A673 (cell line): ENCODE data around the gene TTLL5. TPM values are rescaled to one million over a fixed set of nuclear protein-coding genes. Genes with fewer than 3 reads are reported as not detected.

Experiments
- BruUV-seq: library from RNA; stranded (reverse); fragments of 400-500 nt; replicated peaks from 2 replicates; lab custom pipeline; 2021; lab: Mats Ljungman, UMichigan
- CTCF ChIA-PET: fragments of 300-600 bp; sonication (Branson Sonifier 250); formaldehyde crosslinking; loops from one replicate; lab custom pipeline; 2022; ENCODE audit warnings: antibody characterized with exemption; lab: Charles Lee
- POLR2A ChIA-PET: fragments of 300-600 bp; sonication (Branson Sonifier 250); formaldehyde crosslinking; loops from one replicate; lab custom pipeline; 2022; ENCODE audit warnings: antibody characterized with exemption; ENCODE audit not compliant: low non-redundant PET; lab: Charles Lee
- DNase-seq: peaks from one replicate; pipeline ENCODE4 v3.0.0-alpha.2; 2015; ENCODE audit warnings: low spot score
- H3K27ac ChIP-seq: fragments of 200-600 bp; sonication (generic); 2 replicates; pipeline ENCODE4 v1.5.1; 2016; ENCODE audit warnings: mixed run types, low read depth, mild to moderate bottlenecking, mixed read lengths, antibody characterized with exemption, low read length; ENCODE audit not compliant: poor library complexity, severe bottlenecking
- H3K27me3 ChIP-seq: fragments of 200-600 bp; sonication (generic); replicated peaks from 2 replicates; pipeline ENCODE4 v1.6.1; 2017; ENCODE audit warnings: mixed run types, low read depth, mild to moderate bottlenecking, mixed read lengths, antibody characterized with exemption, low read length; ENCODE audit not compliant: insufficient read depth, poor library complexity
- H3K36me3 ChIP-seq: fragments of 200-600 bp; sonication (generic); 2 replicates; pipeline ENCODE4 v1.6.1; 2016; ENCODE audit warnings: mixed run types, mild to moderate bottlenecking, mixed read lengths, antibody characterized with exemption, low read length; ENCODE audit not compliant: insufficient read depth, poor library complexity, severe bottlenecking
- H3K4me1 ChIP-seq: fragments of 200-600 bp; sonication (generic); 2 replicates; pipeline ENCODE4 v1.6.1; 2017; ENCODE audit warnings: mixed run types, mild to moderate bottlenecking, mixed read lengths, antibody characterized with exemption, low read length; ENCODE audit not compliant: insufficient read depth, poor library complexity, severe bottlenecking
- H3K4me3 ChIP-seq: fragments of 200-600 bp; sonication (generic); 2 replicates; pipeline ENCODE4 v1.5.1; 2016; ENCODE audit warnings: low read depth, mixed run types, mild to moderate bottlenecking, mixed read lengths, low read length; ENCODE audit not compliant: poor library complexity, severe bottlenecking
- H3K9me3 ChIP-seq: fragments of 200-600 bp; sonication (generic); 2 replicates; pipeline ENCODE4 v1.6.1; 2016; ENCODE audit warnings: mixed run types, low read depth, mild to moderate bottlenecking, mixed read lengths, antibody characterized with exemption, low read length; ENCODE audit not compliant: poor library complexity, severe bottlenecking
- CTCF ChIP-seq: fragments of 300-800, 200-600 bp; sonication (generic); conservative IDR thresholded peaks from 2 replicates; pipeline ENCODE4 v1.5.1; 2017; ENCODE audit warnings: low read depth, mild to moderate bottlenecking, antibody characterized with exemption, low read length, moderate library complexity, mixed read lengths
- EZH2 ChIP-seq: fragments of 200-600 bp; sonication (generic); IDR thresholded peaks from 2 replicates; pipeline ENCODE4 v1.6.1; 2017; ENCODE audit warnings: borderline replicate concordance, low read depth, mild to moderate bottlenecking, mixed read lengths, antibody characterized with exemption, low read length; ENCODE audit not compliant: poor library complexity, severe bottlenecking
- intact Hi-C: fragments of 100-400 bp; cut with micrococcal nuclease; formaldehyde crosslinking; loops from one replicate; pipeline ENCODE4 v1.10.0; 2022; ENCODE audit not compliant: unreplicated experiment
- total RNA-seq: library from RNA; stranded (reverse); gene quantifications from 2 replicates; pipeline ENCODE4 v1.2.3, GENCODE V29; 2021

The TTLL5 gene
- total RNA-seq, 1 experiment from 2014 or later, result 56.7 TPM

GRCh38 chr14:75827331-75827730 is 166.3 kb downstream of the TTLL5 start:
- no peak overlapping the region for H3K4me3 ChIP-seq
- ChIA-PET POLR2A (interaction anchor here (0.6 kb wide), 1 partner anchor 192 kb away, joined by 4 read pairs; no protein-coding TSS in a partner anchor), CTCF (no interaction called here)
- H3K27me3 ChIP-seq, result no peaks in the 10 kb centered on the region
- no peak overlapping the region for H3K27ac ChIP-seq
- intact Hi-C loops, result no loop called here
- no peak for DNase-seq
- H3K4me1 ChIP-seq, result no peaks in the 10 kb centered on the region
- no TSS peak for BruUV-seq
- H3K9me3 ChIP-seq, result no peaks in the 10 kb centered on the region
- TF ChIP-seq CTCF (no peak), EZH2 (no peak)
- no peaks in the 10 kb centered on the region for H3K36me3 ChIP-seq

DNA sequence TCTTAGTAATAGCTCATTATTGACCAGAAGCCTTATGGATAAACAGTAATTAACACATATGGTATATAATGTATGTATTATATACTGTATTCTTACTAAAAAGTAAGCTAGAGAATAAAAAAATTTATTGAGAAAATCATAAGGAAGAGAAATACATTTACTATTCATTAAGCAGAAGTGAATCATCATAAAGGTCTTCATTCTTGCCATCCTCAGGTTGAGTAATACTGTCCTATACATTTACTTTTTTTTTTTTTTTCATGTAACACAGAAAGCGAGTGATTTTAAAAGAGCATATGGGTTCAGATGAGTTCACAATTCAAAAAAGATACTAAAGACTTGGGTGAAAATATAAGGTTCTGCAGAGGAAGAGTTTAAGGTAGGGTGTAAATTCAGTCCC is 168.3 kb downstream of the TTLL5 start:
- Histone ChIP-seq H3K27ac (no peak overlapping the region), H3K4me3 (no peak overlapping the region), H3K27me3 (no peaks in the 10 kb centered on the region), H3K4me1 (no peaks in the 10 kb centered on the region), H3K9me3 (no peaks in the 10 kb centered on the region), H3K36me3 (no peaks in the 10 kb centered on the region)
- intact Hi-C loops, result no loop called here
- ChIA-PET CTCF (no interaction called here), POLR2A (no interaction called here)
- TF ChIP-seq CTCF (no peak), EZH2 (no peak)
- no peak for DNase-seq
- no TSS peak for BruUV-seq

GRCh38 chr14:75831455-75831854 is 170.4 kb downstream of the TTLL5 start:
- no peak for DNase-seq

More at GRCh38 chr14:75831455-75831854, 170.4 kb downstream of the TTLL5 start:
- Histone ChIP-seq H3K27ac (no peak overlapping the region), H3K4me1 (no peaks in the 10 kb centered on the region), H3K27me3 (no peaks in the 10 kb centered on the region), H3K4me3 (no peak overlapping the region), H3K9me3 (no peaks in the 10 kb centered on the region), H3K36me3 (no peaks in the 10 kb centered on the region)
- BruUV-seq, result no TSS peak
- intact Hi-C loops, result no loop called here
- CTCF ChIA-PET, result interaction anchor here (0.5 kb wide), 1 partner anchor 108 kb away, joined by 3 read pairs; no protein-coding TSS in a partner anchor
- POLR2A ChIA-PET, result no interaction called here
- TF ChIP-seq CTCF (no peak), EZH2 (no peak)
